HG02759 (cell line): ENCODE measurements around the gene A3GALT2.

Experiments used
- ATAC-seq: cut with Tn5 transposase; IDR thresholded peaks from one replicate; pipeline ENCODE4 v1.9.1; 2021; ENCODE audit warnings: mild to moderate bottlenecking, moderate library complexity; ENCODE audit not compliant: unreplicated experiment

Gene A3GALT2

DNA sequence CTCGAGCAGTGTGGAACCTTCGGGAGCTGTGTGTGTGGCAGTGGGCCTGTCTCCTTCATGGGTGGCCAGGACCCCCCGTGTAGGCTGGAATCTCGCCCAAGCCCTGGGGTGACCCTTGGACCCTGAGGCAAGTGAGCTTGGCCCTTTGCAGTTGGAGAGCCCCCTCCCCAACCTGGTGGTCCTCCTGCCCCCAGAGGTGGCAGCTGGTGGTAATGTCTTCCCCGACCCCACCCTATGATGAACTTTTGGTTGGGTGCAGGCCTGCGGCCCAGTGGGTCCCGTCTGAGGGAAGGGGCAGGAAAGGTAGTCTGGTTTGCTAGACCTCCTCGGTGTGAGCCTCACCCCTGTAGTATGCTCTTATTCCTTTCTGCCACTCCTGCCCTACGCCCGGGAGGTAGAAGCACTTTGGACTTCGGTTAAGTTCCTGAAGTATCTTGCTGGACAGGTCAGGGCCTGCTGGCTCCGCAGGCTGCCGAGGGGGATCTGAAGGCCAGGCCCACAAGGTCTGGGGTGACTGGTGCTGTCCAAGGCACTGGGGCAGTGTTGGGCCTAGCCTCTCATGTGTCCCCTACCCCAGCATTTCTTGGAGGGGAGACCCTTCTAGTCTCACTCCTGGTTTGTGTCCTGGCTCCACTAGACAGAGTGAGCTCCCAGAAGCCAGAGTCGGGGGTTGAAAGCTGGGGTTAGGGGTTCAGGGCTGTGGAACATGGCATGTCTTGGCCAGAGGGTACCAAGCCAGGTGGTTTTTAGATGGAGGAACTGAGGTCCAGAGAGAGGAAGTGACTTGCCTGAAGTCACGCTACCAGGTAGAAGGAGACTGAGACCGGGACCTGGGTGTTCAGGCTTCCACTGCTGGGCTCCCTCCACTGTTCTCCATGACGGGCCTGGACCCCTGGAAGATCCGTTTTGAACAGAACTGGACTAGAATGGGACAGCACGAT is 62.9 kb downstream of the A3GALT2 start:
- no peak for ATAC-seq

DNA sequence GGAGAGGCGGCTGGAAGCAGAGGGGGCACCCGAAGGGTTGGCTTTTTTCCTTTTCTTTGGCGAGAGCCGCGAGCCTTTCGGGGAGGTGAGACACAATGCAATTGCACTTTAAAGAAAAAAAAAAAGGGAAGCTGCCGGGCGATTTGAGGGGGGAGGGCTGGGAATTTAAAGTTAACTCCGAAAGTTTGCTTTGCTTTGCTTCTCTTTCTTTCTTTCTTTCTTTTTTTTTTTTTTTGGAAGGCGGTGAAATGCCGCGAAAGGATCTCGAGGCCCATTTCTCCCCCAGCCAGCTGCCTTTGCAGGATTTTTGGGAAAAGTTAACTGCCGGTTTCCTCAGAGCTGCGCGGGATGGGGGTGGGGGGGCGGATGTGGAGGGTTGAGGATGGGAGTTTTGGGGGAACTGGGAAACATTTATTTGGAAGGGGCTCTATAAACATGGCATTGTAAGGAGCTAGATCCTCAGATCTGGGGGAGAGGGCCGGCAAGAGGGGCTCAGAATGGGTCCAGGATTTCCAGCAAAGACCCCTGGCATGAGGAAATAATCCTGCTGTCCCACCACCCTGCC is 63.6 kb downstream of the A3GALT2 start:
- ATAC-seq: no peak
